CD1c-positive myeloid dendritic cell (primary cell): ENCODE measurements around the gene STAC.
"Not testable (repeated sequence)": the region's sequence is repeated elsewhere in the genome, so short reads cannot be mapped to it uniquely, and the experiment has no call there.

Source experiments
- DNase-seq: peaks from one replicate; pipeline ENCODE4 v3.0.0-alpha.2; 2016; ENCODE audit errors: extremely low spot score

Gene STAC

GRCh38 chr3:36416599-36416998, 36.3 kb downstream of the STAC start:
- no peak for DNase-seq

DNA sequence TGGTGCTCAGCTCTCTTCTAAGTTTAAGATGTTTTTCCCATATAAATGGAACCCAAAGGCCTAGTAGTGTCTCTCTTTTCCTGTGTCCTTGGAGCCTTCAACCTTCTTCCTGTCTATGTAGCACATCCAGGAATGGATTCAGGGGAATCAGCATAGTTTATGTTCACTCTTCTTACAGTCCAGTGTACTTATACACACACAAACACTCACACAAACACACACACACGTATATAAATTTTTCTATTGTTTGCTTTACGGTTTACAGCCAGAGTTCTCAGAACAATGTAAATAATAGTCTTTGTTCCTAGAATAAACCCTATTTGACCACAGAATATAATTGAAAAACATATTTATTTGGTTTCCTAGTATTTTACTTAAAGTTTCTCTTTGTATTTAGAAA, 36.9 kb downstream of the STAC start:
- DNase-seq = no peak

DNA sequence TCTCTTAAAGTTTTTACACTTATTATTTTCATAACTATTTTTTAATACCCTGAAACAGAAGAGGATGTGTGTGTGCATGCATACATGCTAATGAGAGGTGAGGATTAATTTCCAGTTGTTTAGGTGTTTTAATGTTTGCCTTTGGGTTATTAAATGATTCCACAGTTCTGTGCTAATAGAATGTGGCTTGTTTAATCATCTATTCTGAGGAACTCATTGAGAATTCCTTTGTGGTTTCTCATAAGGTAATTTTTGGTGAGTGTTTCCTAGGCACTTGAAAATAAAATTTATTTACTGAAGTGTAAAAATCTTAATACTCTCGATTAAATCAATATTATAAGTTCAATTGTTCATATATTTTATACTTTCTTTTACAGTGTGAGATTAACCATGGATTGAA, 38.0 kb downstream of the STAC start:
- DNase-seq = no peak

GRCh38 chr3:36428445-36428844, 48.1 kb downstream of the STAC start:
- peak; percentile 38 for DNase-seq

DNA sequence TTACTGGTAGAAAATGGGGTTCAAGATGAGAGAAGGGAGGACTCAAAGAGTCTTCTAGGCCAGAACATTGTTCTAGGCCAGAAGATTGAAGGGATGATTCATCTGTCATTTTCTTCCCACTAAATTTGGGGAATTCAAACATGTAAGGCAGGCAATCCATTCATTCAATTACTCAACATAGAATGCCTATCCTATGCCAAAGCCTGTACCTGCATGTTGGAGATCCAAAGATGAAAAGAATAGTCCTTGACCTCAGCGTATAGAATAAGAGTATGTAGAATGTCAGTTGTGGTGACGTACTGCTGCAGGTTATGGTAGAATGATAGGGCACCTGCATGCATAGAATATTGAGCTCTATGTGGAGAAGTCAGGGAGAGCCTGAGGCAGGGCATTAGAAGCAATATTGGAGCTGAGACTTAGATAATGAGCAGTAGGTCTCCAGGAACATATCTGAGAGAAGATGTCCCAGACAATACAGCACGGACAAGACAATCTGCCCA, 49.7 kb downstream of the STAC start:
- DNase-seq = no peak

DNA sequence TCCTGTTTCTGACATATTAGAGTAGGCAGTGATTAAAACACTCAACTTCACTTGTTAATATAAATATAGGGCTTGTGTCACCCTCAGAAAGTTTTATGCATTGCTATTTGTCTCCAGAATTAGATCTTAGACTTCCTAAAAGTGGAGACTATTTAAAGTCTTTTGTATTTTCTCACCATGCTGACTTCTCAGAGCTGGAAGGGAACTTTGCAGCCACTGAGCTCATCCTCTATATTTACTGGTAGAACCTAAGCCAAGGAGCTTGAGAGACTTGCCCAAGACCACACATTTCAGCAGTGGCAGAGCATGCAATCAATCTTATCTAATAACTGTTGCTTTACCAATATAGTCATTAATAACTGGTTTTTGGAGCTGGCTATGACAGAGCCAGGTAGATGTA, 53.2 kb downstream of the STAC start:
- DNase-seq = no peak

- DNase-seq = peak; percentile 20
Measured at GRCh38 chr3:36434687-36435426, 54.6 kb downstream of the STAC start.

GRCh38 chr3:36443028-36443686, 62.9 kb downstream of the STAC start:
- DNase-seq = no peak

DNA sequence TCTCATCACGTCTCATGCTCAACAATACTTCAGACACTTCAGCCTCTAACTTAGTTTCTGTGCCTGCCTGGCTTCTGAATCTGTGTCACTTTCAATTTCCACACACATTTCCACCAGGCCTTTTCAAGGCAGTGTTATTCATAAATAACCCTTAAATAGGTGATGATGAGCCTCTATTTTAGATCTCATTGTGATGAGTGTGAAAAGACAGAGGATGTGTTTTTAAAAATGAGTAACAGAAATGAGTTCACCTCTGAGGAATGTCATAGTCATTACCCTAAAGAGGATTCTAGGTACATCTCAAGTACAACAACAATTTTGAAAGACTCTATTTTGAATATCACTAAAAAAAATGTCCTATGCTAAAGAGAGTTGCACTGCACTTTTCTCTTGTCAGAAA, 64.6 kb downstream of the STAC start:
- no peak for DNase-seq

DNA sequence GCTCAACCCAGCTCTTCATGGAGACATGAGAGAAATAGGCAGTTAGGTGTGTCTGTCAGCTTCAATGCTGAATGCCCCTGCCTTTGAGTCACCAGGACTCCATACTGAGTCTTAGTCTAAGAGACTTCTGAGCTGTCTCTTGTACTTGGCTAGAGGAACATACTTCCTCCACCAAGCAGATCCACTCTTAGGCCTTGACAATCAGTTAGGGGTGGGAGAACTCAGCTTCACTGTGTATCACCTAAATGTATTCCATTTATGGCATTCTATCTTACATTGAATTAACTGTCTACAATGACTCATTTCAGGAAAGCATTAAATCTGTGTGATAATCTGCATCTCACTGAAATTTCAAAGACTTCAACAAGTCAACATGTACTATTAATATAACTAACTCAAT, 66.0 kb downstream of the STAC start:
- DNase-seq = no peak

GRCh38 chr3:36447061-36447460, 66.8 kb downstream of the STAC start:
- no peak for DNase-seq

GRCh38 chr3:36451816-36452215, 71.5 kb downstream of the STAC start:
- no peak for DNase-seq

- DNase-seq = not testable (repeated sequence)
Measured at GRCh38 chr3:36453213-36453612, 72.9 kb downstream of the STAC start.

DNA sequence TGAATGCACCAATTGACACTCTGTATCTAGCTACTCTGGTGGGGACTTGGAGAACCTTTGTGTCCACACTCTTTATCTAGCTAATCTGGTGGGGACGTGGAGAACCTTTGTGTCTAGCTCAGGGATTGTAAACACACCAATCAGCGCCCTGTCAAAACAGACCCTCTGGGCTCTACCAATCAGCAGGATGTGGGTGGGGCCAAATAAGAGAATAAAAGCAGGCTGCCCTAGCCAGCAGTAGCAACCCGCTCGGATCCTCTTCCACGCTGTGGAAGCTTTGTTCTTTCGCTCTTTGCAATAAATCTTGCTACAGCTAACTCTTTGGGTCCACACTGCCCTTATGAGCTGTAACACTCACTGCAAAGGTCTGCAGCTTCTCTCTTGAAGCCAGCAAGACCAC, 73.6 kb downstream of the STAC start:
- not testable (repeated sequence) for DNase-seq

- no peak for DNase-seq
Measured at GRCh38 chr3:36455406-36455805, 75.1 kb downstream of the STAC start.

DNA sequence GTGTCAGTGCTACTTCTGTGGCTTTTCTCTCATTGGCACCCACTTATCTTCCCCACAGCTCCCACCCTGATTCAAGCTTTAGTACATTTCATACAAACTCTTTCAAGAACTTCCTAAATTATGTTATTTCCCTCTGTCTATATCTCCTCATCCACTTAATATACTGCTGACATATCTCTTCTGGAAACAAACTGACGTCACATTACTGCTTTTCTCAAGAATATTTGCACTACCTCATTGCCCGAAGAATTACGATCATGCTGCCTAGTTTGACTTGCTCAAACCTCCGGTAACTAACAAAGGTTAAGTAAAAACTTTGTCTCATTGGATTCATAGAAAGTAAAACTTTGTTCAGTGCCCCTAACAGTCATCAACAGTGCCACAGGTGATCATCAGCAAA, 76.5 kb downstream of the STAC start:
- no peak for DNase-seq

- DNase-seq = no peak
Measured at GRCh38 chr3:36457667-36458066, 77.4 kb downstream of the STAC start.

DNA sequence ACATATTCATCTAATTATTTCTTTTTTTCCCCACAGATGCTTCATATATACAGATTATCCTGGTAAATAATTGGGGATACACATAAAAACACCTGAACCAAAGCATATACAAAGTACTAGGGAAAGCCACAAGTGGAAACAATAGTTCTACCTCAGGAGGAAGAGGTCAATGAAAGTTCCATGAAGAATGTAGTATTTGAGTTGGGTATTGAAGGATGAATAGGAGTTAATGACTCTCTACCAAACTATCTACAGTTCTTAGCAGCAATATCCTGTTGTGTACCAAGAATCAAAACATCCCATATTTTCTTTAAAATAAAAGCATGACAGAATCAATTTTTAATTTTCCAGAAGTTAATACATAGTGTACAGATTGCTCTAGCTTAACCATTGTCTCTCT, 78.9 kb downstream of the STAC start:
- DNase-seq = no peak

GRCh38 chr3:36461597-36461996, 81.3 kb downstream of the STAC start:
- DNase-seq = no peak

GRCh38 chr3:36472045-36472444, 91.7 kb downstream of the STAC start:
- DNase-seq = not testable (repeated sequence)

- DNase-seq = no peak
Measured at GRCh38 chr3:36475558-36475957, 95.3 kb downstream of the STAC start.

- DNase-seq = no peak
Measured at GRCh38 chr3:36476286-36476942, 96.1 kb downstream of the STAC start.

- no peak for DNase-seq
Measured at GRCh38 chr3:36477655-36478054, 97.4 kb downstream of the STAC start.
